Stimulated activated memory B cell treated with anti-CD40 and anti-IgM and Interleukin-4, amounts not matched to agents 10 μg/mL and 1 μg/mL and 100 μg/mL, for 72 hours (primary cell): Measurements from ENCODE around the gene PCLO.
"Not testable (repeated sequence)": the region's sequence is repeated elsewhere in the genome, so short reads cannot be mapped to it uniquely, and the experiment has no call there.

Experiments
- ATAC-seq: fragments of 150-1000 bp; cut with Tn5 transposase; 2 replicates; pipeline ENCODE4 v1.10.0; 2021
- H3K27ac Mint-ChIP-seq: one replicate; pipeline ENCODE4 v1.8.0; 2022; ENCODE audit warnings: mild to moderate bottlenecking, mixed read lengths
- H3K27me3 Mint-ChIP-seq: one replicate; pipeline ENCODE4 v1.8.0; 2022; ENCODE audit warnings: mixed read lengths
- H3K36me3 Mint-ChIP-seq: one replicate; pipeline ENCODE4 v1.8.0; 2022; ENCODE audit warnings: mixed read lengths
- H3K4me1 Mint-ChIP-seq: one replicate; pipeline ENCODE4 v1.8.0; 2022; ENCODE audit warnings: mixed read lengths
- H3K4me3 Mint-ChIP-seq: one replicate; pipeline ENCODE4 v1.8.0; 2022; ENCODE audit warnings: mild to moderate bottlenecking, moderate library complexity, mixed read lengths
- H3K9me3 Mint-ChIP-seq: one replicate; pipeline ENCODE4 v1.8.0; 2022; ENCODE audit warnings: mixed read lengths

PCLO gene

GRCh38 chr7:83036721-83037380 is 125.8 kb downstream of the PCLO start:
- Mint-ChIP-seq H3K27ac (no peak overlapping the region), H3K4me3 (no peak overlapping the region), H3K36me3 (no peaks in the 10 kb centered on the region), H3K9me3 (peaks cover 13% of the 10 kb centered on the region), H3K4me1 (no peaks in the 10 kb centered on the region), H3K27me3 (no peaks in the 10 kb centered on the region)
- no peak for ATAC-seq

DNA sequence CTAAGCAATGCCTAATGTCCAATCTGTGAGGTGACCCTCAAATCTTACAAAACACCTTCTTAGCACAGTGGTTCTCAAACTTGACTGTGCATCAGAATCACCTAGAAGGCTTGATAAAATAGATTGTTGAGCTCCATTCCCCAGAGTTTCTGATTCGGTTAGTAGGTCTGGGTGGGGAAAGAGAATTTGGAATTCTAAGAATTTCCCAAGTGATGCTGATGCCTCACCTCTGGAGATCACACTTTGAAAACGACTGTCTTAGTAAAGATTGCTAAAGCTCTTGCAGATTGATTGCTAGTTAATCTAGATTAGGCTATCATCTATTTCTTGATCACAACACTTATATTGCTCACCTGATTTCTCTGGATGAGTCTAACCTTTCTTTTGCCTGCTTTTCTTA is 126.6 kb downstream of the PCLO start:
- ATAC-seq, result no peak
- Mint-ChIP-seq H3K27ac (no peak overlapping the region), H3K36me3 (no peaks in the 10 kb centered on the region), H3K9me3 (peaks cover 13% of the 10 kb centered on the region), H3K4me1 (no peaks in the 10 kb centered on the region), H3K4me3 (no peak overlapping the region), H3K27me3 (no peaks in the 10 kb centered on the region)

DNA sequence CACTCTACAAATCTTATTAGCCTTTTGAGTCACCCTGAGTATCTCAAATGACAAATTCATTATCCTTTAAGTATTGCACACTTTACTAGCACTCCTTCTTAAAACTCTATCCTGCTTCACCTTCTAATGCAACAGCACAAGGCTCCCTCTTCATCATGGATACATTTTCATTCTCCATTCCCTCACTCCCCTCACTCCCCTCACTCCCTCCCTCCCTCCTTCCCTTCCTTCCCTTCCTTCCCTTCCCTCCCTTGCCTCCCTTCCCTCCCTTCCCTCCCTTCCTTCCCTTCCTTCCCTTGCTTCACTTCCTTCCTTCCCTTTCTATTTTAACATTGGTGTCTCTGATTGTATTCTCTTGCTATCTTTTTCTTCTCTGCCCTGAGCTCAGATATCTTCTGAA is 130.5 kb downstream of the PCLO start:
- Mint-ChIP-seq H3K9me3 (peaks cover 7% of the 10 kb centered on the region), H3K4me1 (no peaks in the 10 kb centered on the region), H3K27ac (no peak overlapping the region), H3K36me3 (no peaks in the 10 kb centered on the region), H3K4me3 (no peak overlapping the region), H3K27me3 (no peaks in the 10 kb centered on the region)
- ATAC-seq, result no peak

- ATAC-seq, H3K36me3 Mint-ChIP-seq, H3K27ac Mint-ChIP-seq, H3K9me3 Mint-ChIP-seq, H3K27me3 Mint-ChIP-seq, H3K4me3 Mint-ChIP-seq, H3K4me1 Mint-ChIP-seq: not testable (repeated sequence)
Observed at GRCh38 chr7:83023817-83024665, 138.6 kb downstream of the PCLO start.

GRCh38 chr7:83021032-83021431 is 141.7 kb downstream of the PCLO start:
- Mint-ChIP-seq H3K36me3 (no peaks in the 10 kb centered on the region), H3K9me3 (peaks cover 3% of the 10 kb centered on the region), H3K4me1 (no peaks in the 10 kb centered on the region), H3K27me3 (no peaks in the 10 kb centered on the region), H3K27ac (no peak overlapping the region), H3K4me3 (no peak overlapping the region)
- no peak for ATAC-seq

DNA sequence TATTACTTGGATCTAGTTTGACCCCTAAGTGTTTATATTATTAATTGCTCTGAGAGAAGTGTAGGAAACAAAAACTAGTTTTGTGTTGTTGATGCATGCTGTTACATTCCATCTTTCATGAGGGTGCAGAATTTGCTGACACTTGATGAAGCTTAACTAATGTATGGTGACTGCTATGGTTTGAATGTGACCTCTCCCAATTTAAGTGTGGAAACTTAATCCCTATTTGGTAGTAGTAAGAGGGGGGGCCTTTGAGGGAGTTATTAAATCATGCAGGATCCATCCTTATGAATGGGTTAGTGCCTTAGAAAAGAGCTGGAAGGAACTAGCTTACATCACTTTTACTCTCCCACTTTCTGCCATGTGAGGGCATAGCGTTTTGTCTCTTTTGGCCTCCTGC is 142.5 kb downstream of the PCLO start:
- Mint-ChIP-seq H3K4me1 (no peaks in the 10 kb centered on the region), H3K27me3 (no peaks in the 10 kb centered on the region), H3K27ac (no peak overlapping the region), H3K36me3 (no peaks in the 10 kb centered on the region), H3K9me3 (peaks cover 3% of the 10 kb centered on the region), H3K4me3 (no peak overlapping the region)
- no peak for ATAC-seq

GRCh38 chr7:83015916-83016315 is 146.8 kb downstream of the PCLO start:
- Mint-ChIP-seq H3K27ac (no peak overlapping the region), H3K27me3 (no peaks in the 10 kb centered on the region), H3K36me3 (no peaks in the 10 kb centered on the region), H3K4me1 (no peaks in the 10 kb centered on the region), H3K4me3 (no peak overlapping the region), H3K9me3 (peaks cover under 1% of the 10 kb centered on the region)
- no peak for ATAC-seq

DNA sequence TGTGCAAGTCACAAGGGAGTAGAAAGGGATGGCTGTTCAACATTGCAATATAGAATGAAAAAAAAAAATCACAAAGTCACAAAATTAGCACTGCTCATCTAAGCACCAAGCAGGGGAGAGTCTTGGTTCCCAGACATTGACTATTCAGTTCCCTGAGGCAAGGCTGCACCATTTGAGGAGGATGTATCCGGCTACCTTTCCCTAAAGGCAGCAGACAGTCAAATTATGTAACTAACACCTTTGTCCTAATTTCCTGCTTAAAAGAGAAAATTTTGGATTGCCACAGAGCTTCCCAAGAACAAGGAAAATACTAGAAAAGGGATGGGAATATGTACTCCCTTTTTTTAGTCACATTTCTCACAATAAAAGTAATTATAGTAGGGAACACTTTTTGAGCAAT is 148.1 kb downstream of the PCLO start:
- H3K4me3 Mint-ChIP-seq, result no peak overlapping the region
- no peaks in the 10 kb centered on the region for H3K27me3 Mint-ChIP-seq
- H3K4me1 Mint-ChIP-seq, result no peaks in the 10 kb centered on the region
- no peak for ATAC-seq
- H3K36me3 Mint-ChIP-seq, result no peaks in the 10 kb centered on the region
- H3K27ac Mint-ChIP-seq, result no peak overlapping the region
- H3K9me3 Mint-ChIP-seq, result peaks cover 2% of the 10 kb centered on the region

DNA sequence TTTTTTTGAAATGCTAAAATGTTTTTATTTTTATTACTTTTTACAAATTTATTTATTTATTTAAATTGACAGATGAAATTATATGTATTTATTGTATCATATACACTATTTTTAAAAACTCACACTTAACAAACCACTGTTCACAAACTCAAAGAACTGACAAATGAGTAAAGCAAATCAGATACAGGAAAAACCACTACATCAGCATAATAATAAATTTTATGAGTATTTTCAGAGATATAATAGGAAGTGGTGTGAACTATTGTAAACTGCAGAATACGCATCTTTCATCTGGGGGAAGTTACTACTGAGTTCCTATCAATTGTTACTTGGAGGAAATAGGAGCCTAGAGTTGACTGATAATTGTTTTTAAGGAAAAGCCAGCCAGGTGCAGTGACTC is 150.7 kb downstream of the PCLO start:
- no peak overlapping the region for H3K27ac Mint-ChIP-seq
- no peak for ATAC-seq
- no peaks in the 10 kb centered on the region for H3K36me3 Mint-ChIP-seq
- H3K27me3 Mint-ChIP-seq, result no peaks in the 10 kb centered on the region
- no peaks in the 10 kb centered on the region for H3K4me1 Mint-ChIP-seq
- H3K4me3 Mint-ChIP-seq, result no peak overlapping the region
- H3K9me3 Mint-ChIP-seq, result peaks cover 2% of the 10 kb centered on the region

- no peaks in the 10 kb centered on the region for H3K4me1 Mint-ChIP-seq
- ATAC-seq, result no peak
- H3K27ac Mint-ChIP-seq, result no peak overlapping the region
- H3K9me3 Mint-ChIP-seq, result no peaks in the 10 kb centered on the region
- no peak overlapping the region for H3K4me3 Mint-ChIP-seq
- no peaks in the 10 kb centered on the region for H3K36me3 Mint-ChIP-seq
- no peaks in the 10 kb centered on the region for H3K27me3 Mint-ChIP-seq
Observed at GRCh38 chr7:83005410-83005809, 157.3 kb downstream of the PCLO start.

GRCh38 chr7:83001362-83002040 is 161.2 kb downstream of the PCLO start:
- no peaks in the 10 kb centered on the region for H3K27me3 Mint-ChIP-seq
- H3K9me3 Mint-ChIP-seq, result no peaks in the 10 kb centered on the region
- H3K4me1 Mint-ChIP-seq, result no peaks in the 10 kb centered on the region
- no peak overlapping the region for H3K4me3 Mint-ChIP-seq
- H3K36me3 Mint-ChIP-seq, result no peaks in the 10 kb centered on the region
- ATAC-seq, result peak; percentile 39
- no peak overlapping the region for H3K27ac Mint-ChIP-seq

- Mint-ChIP-seq H3K27ac (no peak overlapping the region), H3K4me3 (no peak overlapping the region), H3K9me3 (peaks cover 3% of the 10 kb centered on the region), H3K36me3 (no peaks in the 10 kb centered on the region), H3K4me1 (no peaks in the 10 kb centered on the region), H3K27me3 (no peaks in the 10 kb centered on the region)
- no peak for ATAC-seq
Observed at GRCh38 chr7:82998436-82998835, 164.2 kb downstream of the PCLO start.

GRCh38 chr7:82985144-82985802 is 177.4 kb downstream of the PCLO start:
- Mint-ChIP-seq H3K27ac (no peak overlapping the region), H3K36me3 (no peaks in the 10 kb centered on the region), H3K27me3 (no peaks in the 10 kb centered on the region), H3K4me3 (no peak overlapping the region), H3K4me1 (no peaks in the 10 kb centered on the region), H3K9me3 (no peaks in the 10 kb centered on the region)
- ATAC-seq, result no peak

- no peaks in the 10 kb centered on the region for H3K9me3 Mint-ChIP-seq
- no peaks in the 10 kb centered on the region for H3K4me1 Mint-ChIP-seq
- no peaks in the 10 kb centered on the region for H3K27me3 Mint-ChIP-seq
- no peaks in the 10 kb centered on the region for H3K36me3 Mint-ChIP-seq
- no peak for ATAC-seq
- H3K4me3 Mint-ChIP-seq, result no peak overlapping the region
- no peak overlapping the region for H3K27ac Mint-ChIP-seq
Observed at GRCh38 chr7:82980130-82980788, 182.4 kb downstream of the PCLO start.
